Esophagus muscularis mucosa (tissue), 3 donors: ENCODE results near the gene PSMG1.

Experiments used
- CTCF ChIP-seq, 3 experiments: fragments of 200-600 bp in 2 of 3; fragments of 450-650 bp in 1 of 3; sonication (generic) in 2 of 3; IDR thresholded peaks; one replicate each; pipeline ENCODE4 v1.5.1; 2017 to 2019; ENCODE audit warnings: antibody characterized with exemption in 3 of 3, mild to moderate bottlenecking in 2 of 3, moderate library complexity in 1 of 3
- POLR2A ChIP-seq: fragments of 450-650 bp; IDR thresholded peaks from one replicate; pipeline ENCODE4 v1.6.1; 2017; ENCODE audit warnings: antibody characterized with exemption, moderate library complexity, mild to moderate bottlenecking, low read depth

GRCh38 chr21:39180429-39181019 is 2.7 kb downstream of the PSMG1 start:
- TF ChIP-seq POLR2A (no peak), CTCF (IDR thresholded peaks at IDR 0.05) (peak in 1 of 3 experiments; percentile 15)
